HepG2 (cell line): Measurements from ENCODE around the gene TAB2. TPM values are rescaled to one million over a fixed set of nuclear protein-coding genes. Genes with fewer than 3 reads are reported as not detected.

Experiments
- AKAP8 ChIP-seq: sonication (generic); formaldehyde crosslinking; IDR thresholded peaks from 2 replicates; pipeline ENCODE4 v1.5.1; 2020; ENCODE audit warnings: mild to moderate bottlenecking, missing genetic modification reagents
- EP300 ChIP-seq, 3 experiments: sonication (generic) in 1 of 3; formaldehyde crosslinking in 1 of 3; IDR thresholded peaks; 2 replicates each; pipeline versions ENCODE4 v1.5.1 to v1.6.1; 2011 to 2020; ENCODE audit warnings: low read depth in 2 of 3, low read length in 2 of 3, borderline replicate concordance in 1 of 3, improper control_type of control experiment in 1 of 3, mild to moderate bottlenecking in 1 of 3, missing genetic modification reagents in 1 of 3, moderate library complexity in 1 of 3
- LCORL ChIP-seq, 2 experiments: fragments of 450-650 bp in 1 of 2; sonication (generic) in 1 of 2; formaldehyde crosslinking in 1 of 2; IDR thresholded peaks; 2 replicates each; pipeline versions ENCODE4 v1.5.0 to v1.6.1; 2017 to 2020; ENCODE audit warnings: antibody characterized with exemption in 1 of 2, missing genetic modification reagents in 1 of 2
- MIER3 ChIP-seq: IDR thresholded peaks from 2 replicates; pipeline ENCODE4 v1.6.1; 2016; ENCODE audit warnings: missing compliant biosample characterization, borderline replicate concordance
- NFYB ChIP-seq: sonication (generic); formaldehyde crosslinking; IDR thresholded peaks from 2 replicates; pipeline ENCODE4 v1.4.0; 2020; ENCODE audit warnings: missing genetic modification reagents
- RELA ChIP-seq: sonication (generic); formaldehyde crosslinking; IDR thresholded peaks from 2 replicates; pipeline ENCODE4 v1.4.0; 2020; ENCODE audit warnings: missing genetic modification reagents
- SNRNP70 ChIP-seq: fragments of 200-400 bp; formaldehyde crosslinking; IDR thresholded peaks from 2 replicates; pipeline ENCODE4 v1.6.1; 2017; ENCODE audit warnings: mild to moderate bottlenecking, low read depth, low read length, moderate library complexity
- SRF ChIP-seq: IDR thresholded peaks from 2 replicates; pipeline ENCODE4 v1.6.1; 2011; ENCODE audit warnings: mild to moderate bottlenecking, low read depth, low read length, moderate library complexity
- TAF1 ChIP-seq: sonication (generic); formaldehyde crosslinking; IDR thresholded peaks from 2 replicates; pipeline ENCODE4 v1.4.0; 2020; ENCODE audit warnings: missing genetic modification reagents
- ZC3H4 ChIP-seq: sonication (generic); formaldehyde crosslinking; IDR thresholded peaks from 2 replicates; pipeline ENCODE4 v1.4.0; 2020; ENCODE audit warnings: missing genetic modification reagents, borderline replicate concordance
- ZMYM4 ChIP-seq: sonication (generic); formaldehyde crosslinking; IDR thresholded peaks from 2 replicates; pipeline ENCODE4 v1.8.1; 2023; ENCODE audit warnings: mild to moderate bottlenecking, missing genetic modification reagents
- ZNF766 ChIP-seq: sonication (generic); formaldehyde crosslinking; IDR thresholded peaks from 2 replicates; pipeline ENCODE4 v1.5.0; 2020; ENCODE audit warnings: missing genetic modification reagents, borderline replicate concordance
- ZNF772 ChIP-seq: sonication (generic); formaldehyde crosslinking; IDR thresholded peaks from 2 replicates; pipeline ENCODE4 v1.5.0; 2020; ENCODE audit warnings: mild to moderate bottlenecking, missing genetic modification reagents
- ZNF773 ChIP-seq: sonication (generic); formaldehyde crosslinking; IDR thresholded peaks from 2 replicates; pipeline ENCODE4 v1.4.0; 2020; ENCODE audit warnings: missing genetic modification reagents, borderline replicate concordance
- polyA plus RNA-seq, 8 experiments: library from polyadenylated mRNA; depleted of rRNA in 3 of 8; stranded (reverse) in 7 of 8; unstranded in 1 of 8; fragments of >200 nt; fragmentation: Illumina TruSeq in 4 of 8; extraction: Trizol in 4 of 8; gene quantifications; 2 replicates each; pipeline versions ENCODE4 v1.2.1 to v1.2.3, GENCODE V29; 2011 to 2016; ENCODE audit warnings: low read depth in 4 of 8, missing spikeins in 1 of 8, mixed read lengths in 1 of 8; ENCODE audit not compliant: insufficient read depth in 1 of 8
- total RNA-seq, 5 experiments: library from RNA; depleted of rRNA; stranded (reverse); fragments of >200 nt; fragmentation: Illumina TruSeq; extraction: Trizol; gene quantifications; 2 replicates each; pipeline ENCODE4 v1.2.3, GENCODE V29; 2016; ENCODE audit warnings: low read depth in 1 of 5
- TF ChIP-seq, protein P1 (sequence below): sonication (generic); formaldehyde crosslinking; IDR thresholded peaks from 2 replicates; pipeline ENCODE4 v1.4.0; 2020; ENCODE audit warnings: missing genetic modification reagents
- TF ChIP-seq, protein P2 (sequence below): sonication (generic); formaldehyde crosslinking; IDR thresholded peaks from 2 replicates; pipeline ENCODE4 v1.4.0; 2020; ENCODE audit warnings: missing genetic modification reagents, borderline replicate concordance
- TF ChIP-seq, protein P3 (sequence below): sonication (generic); formaldehyde crosslinking; IDR thresholded peaks from one replicate; pipeline ENCODE4 v1.5.1; 2020; ENCODE audit warnings: mild to moderate bottlenecking, missing genetic modification reagents; ENCODE audit errors: not compliant biosample characterization

The TAB2 gene
- total and polyA plus RNA-seq, 2 of the 13 experiments (the other 11 are each of a cell fraction or from before 2014, with no cell fraction given), result 23.7 to 50.2 TPM

DNA sequence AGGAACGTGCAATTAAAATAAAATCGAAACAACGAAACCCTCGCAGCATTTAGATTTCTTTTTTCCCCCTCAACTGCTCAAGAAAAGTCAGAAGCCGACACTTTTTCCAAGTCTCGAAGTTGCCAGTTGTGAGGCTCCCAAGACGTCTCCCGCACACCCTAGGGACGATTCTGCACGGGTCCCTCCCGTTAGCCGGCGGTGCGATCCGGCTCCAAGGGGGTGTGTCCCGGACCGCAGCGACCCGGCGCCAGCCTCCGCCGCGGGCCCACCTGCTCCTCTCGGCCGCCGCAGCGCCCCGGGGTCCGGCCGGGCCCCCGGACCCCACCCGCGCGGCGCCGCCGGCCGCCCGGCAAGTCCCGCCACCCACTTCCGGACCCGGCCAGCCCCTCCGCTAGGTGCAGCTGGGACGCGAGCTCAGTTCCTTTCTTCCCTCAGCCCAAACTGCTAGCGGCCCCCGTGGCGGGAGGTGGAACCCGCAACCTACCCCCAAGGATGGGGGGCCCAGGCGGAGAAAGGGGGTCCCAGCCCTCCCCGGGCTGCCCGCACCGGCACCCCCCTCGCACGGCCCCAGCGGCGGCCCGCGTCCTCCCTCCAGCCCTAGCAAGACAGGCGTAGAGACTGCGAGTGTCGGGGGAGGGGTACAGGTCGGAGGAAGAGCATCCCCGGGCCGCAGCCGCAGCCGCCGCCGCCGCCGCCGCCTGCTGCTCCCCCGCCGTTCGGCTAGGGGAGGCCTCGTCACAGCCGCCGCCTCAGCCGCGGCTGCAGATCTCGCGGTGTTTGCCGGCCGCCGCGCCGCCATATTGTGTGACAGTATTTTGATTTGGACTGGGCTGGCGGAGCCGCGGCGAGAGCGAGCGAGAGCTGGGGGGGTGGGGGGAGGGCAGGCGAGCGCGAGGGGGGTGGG, 520 bp upstream of the TAB2 start (continued):
- TF ChIP-seq, protein P1, sequence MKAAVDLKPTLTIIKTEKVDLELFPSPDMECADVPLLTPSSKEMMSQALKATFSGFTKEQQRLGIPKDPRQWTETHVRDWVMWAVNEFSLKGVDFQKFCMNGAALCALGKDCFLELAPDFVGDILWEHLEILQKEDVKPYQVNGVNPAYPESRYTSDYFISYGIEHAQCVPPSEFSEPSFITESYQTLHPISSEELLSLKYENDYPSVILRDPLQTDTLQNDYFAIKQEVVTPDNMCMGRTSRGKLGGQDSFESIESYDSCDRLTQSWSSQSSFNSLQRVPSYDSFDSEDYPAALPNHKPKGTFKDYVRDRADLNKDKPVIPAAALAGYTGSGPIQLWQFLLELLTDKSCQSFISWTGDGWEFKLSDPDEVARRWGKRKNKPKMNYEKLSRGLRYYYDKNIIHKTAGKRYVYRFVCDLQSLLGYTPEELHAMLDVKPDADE, result no peak
- TF ChIP-seq EP300 (IDR thresholded peaks at IDR 0.05; ENCODE audit: low read depth in 2 of 2, low read length in 2 of 2), result peak in 1 of 2 experiments; percentile 38; a peak in 1 of 4 replicates
- TF ChIP-seq EP300 (CRISPR knock-in tag; IDR thresholded peaks at IDR 0.05; ENCODE audit: borderline replicate concordance), result 0 out of 2 replicates have a peak, but pooled peaks have one; percentile 14
- TF ChIP-seq ZMYM4 (CRISPR knock-in tag), result peak; percentile 79
- TF ChIP-seq, protein P2, sequence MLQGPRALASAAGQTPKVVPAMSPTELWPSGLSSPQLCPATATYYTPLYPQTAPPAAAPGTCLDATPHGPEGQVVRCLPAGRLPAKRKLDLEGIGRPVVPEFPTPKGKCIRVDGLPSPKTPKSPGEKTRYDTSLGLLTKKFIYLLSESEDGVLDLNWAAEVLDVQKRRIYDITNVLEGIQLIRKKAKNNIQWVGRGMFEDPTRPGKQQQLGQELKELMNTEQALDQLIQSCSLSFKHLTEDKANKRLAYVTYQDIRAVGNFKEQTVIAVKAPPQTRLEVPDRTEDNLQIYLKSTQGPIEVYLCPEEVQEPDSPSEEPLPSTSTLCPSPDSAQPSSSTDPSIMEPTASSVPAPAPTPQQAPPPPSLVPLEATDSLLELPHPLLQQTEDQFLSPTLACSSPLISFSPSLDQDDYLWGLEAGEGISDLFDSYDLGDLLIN (CRISPR knock-in tag), result no peak
- TF ChIP-seq LCORL (IDR thresholded peaks at IDR 0.05), result no peak
- TF ChIP-seq LCORL (CRISPR knock-in tag; IDR thresholded peaks at IDR 0.05), result no peak
- TF ChIP-seq NFYB (CRISPR knock-in tag), result no peak
- no peak for TF ChIP-seq SNRNP70
- no peak for TF ChIP-seq ZNF773 (CRISPR knock-in tag)
- no peak for TF ChIP-seq ZC3H4 (CRISPR knock-in tag)
- 0 out of 2 replicates have a peak, but pooled peaks have one; percentile 17 for TF ChIP-seq RELA (CRISPR knock-in tag)
- TF ChIP-seq ZNF772, result peak; percentile 57; the same call in 1 of the 2 replicates
- TF ChIP-seq, protein P3, sequence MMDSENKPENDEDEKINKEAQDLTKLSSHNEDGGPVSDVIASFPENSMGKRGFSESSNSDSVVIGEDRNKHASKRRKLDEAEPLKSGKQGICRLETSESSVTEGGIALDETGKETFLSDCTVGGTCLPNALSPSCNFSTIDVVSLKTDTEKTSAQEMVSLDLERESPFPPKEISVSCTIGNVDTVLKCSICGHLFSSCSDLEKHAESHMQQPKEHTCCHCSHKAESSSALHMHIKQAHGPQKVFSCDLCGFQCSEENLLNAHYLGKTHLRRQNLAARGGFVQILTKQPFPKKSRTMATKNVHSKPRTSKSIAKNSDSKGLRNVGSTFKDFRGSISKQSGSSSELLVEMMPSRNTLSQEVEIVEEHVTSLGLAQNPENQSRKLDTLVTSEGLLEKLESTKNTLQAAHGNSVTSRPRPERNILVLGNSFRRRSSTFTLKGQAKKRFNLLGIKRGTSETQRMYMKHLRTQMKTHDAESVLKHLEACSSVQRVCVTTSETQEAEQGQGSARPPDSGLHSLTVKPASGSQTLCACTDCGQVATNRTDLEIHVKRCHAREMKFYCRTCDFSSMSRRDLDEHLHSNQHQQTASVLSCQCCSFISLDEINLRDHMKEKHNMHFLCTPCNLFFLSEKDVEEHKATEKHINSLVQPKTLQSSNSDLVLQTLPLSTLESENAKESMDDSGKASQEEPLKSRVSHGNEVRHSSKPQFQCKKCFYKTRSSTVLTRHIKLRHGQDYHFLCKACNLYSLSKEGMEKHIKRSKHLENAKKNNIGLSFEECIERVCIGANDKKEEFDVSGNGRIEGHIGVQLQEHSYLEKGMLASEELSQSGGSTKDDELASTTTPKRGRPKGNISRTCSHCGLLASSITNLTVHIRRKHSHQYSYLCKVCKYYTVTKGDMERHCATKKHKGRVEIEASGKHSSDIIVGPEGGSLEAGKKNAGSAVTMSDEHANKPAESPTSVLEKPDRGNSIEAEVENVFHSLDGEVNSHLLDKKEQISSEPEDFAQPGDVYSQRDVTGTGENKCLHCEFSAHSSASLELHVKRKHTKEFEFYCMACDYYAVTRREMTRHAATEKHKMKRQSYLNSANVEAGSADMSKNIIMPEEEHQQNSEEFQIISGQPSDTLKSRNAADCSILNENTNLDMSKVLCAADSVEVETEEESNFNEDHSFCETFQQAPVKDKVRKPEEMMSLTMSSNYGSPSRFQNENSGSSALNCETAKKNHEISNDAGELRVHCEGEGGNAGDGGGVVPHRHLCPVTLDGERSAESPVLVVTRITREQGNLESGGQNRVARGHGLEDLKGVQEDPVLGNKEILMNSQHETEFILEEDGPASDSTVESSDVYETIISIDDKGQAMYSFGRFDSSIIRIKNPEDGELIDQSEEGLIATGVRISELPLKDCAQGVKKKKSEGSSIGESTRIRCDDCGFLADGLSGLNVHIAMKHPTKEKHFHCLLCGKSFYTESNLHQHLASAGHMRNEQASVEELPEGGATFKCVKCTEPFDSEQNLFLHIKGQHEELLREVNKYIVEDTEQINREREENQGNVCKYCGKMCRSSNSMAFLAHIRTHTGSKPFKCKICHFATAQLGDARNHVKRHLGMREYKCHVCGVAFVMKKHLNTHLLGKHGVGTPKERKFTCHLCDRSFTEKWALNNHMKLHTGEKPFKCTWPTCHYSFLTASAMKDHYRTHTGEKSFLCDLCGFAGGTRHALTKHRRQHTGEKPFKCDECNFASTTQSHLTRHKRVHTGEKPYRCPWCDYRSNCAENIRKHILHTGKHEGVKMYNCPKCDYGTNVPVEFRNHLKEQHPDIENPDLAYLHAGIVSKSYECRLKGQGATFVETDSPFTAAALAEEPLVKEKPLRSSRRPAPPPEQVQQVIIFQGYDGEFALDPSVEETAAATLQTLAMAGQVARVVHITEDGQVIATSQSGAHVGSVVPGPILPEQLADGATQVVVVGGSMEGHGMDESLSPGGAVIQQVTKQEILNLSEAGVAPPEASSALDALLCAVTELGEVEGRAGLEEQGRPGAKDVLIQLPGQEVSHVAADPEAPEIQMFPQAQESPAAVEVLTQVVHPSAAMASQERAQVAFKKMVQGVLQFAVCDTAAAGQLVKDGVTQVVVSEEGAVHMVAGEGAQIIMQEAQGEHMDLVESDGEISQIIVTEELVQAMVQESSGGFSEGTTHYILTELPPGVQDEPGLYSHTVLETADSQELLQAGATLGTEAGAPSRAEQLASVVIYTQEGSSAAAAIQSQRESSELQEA (CRISPR knock-in tag), result peak; percentile 58
- no peak for TF ChIP-seq ZNF766
- no peak for TF ChIP-seq MIER3 (CRISPR knock-in tag)
- no peak for TF ChIP-seq AKAP8 (CRISPR knock-in tag)
- no peak for TF ChIP-seq SRF
- TF ChIP-seq TAF1 (CRISPR knock-in tag), result peak; percentile 81
